H1 (cell line): ENCODE data around the gene RTP1. TPM values are rescaled to one million over a fixed set of nuclear protein-coding genes. Genes with fewer than 3 reads are reported as not detected.

Experiments used
- CTCF ChIA-PET: fragments of 300-600 bp; sonication (Branson Sonifier 250); formaldehyde crosslinking; loops from one replicate; lab custom pipeline; 2021; ENCODE audit not compliant: partially characterized antibody; lab: Charles Lee
- POLR2A ChIA-PET: fragments of 300-600 bp; sonication (Branson Sonifier 250); formaldehyde crosslinking; loops from one replicate; lab custom pipeline; 2021; ENCODE audit warnings: inconsistent platforms; ENCODE audit not compliant: partially characterized antibody; lab: Charles Lee
- DNase-seq, 2 experiments: peaks; one replicate each; pipeline versions ENCODE4 v3.0.0 to v3.0.0-alpha.2; 2010 to 2022; ENCODE audit warnings: low spot score in 2 of 2, low read depth in 1 of 2, mixed read lengths in 1 of 2
- FAIRE-seq: peaks from 2 replicates; lab custom pipeline; 2011; peaks lifted over from hg19 to GRCh38; lab: Jason Lieb, UNC
- H2AFZ ChIP-seq: 2 replicates; pipeline ENCODE4 v1.8.1; 2012; ENCODE audit warnings: low read length, inconsistent platforms
- H2AK5ac ChIP-seq: 2 replicates; pipeline ENCODE4 v1.6.1; 2013; ENCODE audit warnings: low read depth, low read length
- H2BK120ac ChIP-seq: replicated peaks from 2 replicates; pipeline ENCODE3; 2013; ENCODE audit warnings: low read depth, low read length, inconsistent platforms
- H2BK12ac ChIP-seq: 2 replicates; pipeline ENCODE4 v1.6.1; 2013; ENCODE audit warnings: low read depth, low read length
- H2BK15ac ChIP-seq: 2 replicates; pipeline ENCODE4 v1.6.1; 2013; ENCODE audit warnings: low read length
- H2BK20ac ChIP-seq: 2 replicates; pipeline ENCODE4 v1.6.1; 2013; ENCODE audit warnings: low read length
- H2BK5ac ChIP-seq: 2 replicates; pipeline ENCODE4 v1.6.1; 2013; ENCODE audit warnings: low read depth, low read length
- H3K14ac ChIP-seq: 2 replicates; pipeline ENCODE4 v1.6.1; 2013; ENCODE audit warnings: inconsistent platforms; ENCODE audit not compliant: insufficient read length
- H3K18ac ChIP-seq: 2 replicates; pipeline ENCODE4 v1.6.1; 2013; ENCODE audit warnings: low read length; ENCODE audit errors: extremely low read depth
- H3K23ac ChIP-seq: 2 replicates; pipeline ENCODE4 v1.6.1; 2013; ENCODE audit warnings: inconsistent platforms; ENCODE audit not compliant: insufficient read length
- H3K23me2 ChIP-seq: 2 replicates; pipeline ENCODE4 v1.6.1; 2013; ENCODE audit warnings: low read depth, low read length
- H3K27ac ChIP-seq: 2 replicates; pipeline ENCODE4 v1.6.1; 2011; ENCODE audit warnings: low read depth, low read length, inconsistent platforms
- H3K27me3 ChIP-seq, 4 experiments: replicated peaks in 1 of 4; 1 replicate in 1 of 4; 2 replicates in 3 of 4; pipeline versions ENCODE4 v1.6.1 to v1.8.1; 2011 to 2013; ENCODE audit warnings: low read length in 3 of 4, mild to moderate bottlenecking in 3 of 4, inconsistent platforms in 2 of 4, mixed read lengths in 2 of 4, moderate library complexity in 1 of 4; ENCODE audit not compliant: control insufficient read depth in 3 of 4, insufficient read depth in 3 of 4; ENCODE audit errors: extremely low read depth in 1 of 4
- H3K36me3 ChIP-seq, 4 experiments: 2 replicates each; pipeline versions ENCODE4 v1.6.1 to v1.8.1; 2011 to 2013; ENCODE audit warnings: mild to moderate bottlenecking in 4 of 4, low read length in 3 of 4, moderate library complexity in 2 of 4, control low read depth in 1 of 4, inconsistent platforms in 1 of 4; ENCODE audit not compliant: insufficient read depth in 4 of 4, control insufficient read depth in 2 of 4
- H3K4ac ChIP-seq: replicated peaks from 2 replicates; pipeline ENCODE3; 2013; ENCODE audit warnings: low read length, low read depth, mixed read lengths, inconsistent platforms; ENCODE audit not compliant: insufficient read length
- H3K4me1 ChIP-seq, 4 experiments: replicated peaks in 1 of 4; 1 replicate in 1 of 4; 2 replicates in 3 of 4; pipeline versions ENCODE4 v1.6.1 to v1.8.1; 2011 to 2013; ENCODE audit warnings: low read length in 3 of 4, inconsistent platforms in 2 of 4, mixed read lengths in 1 of 4; ENCODE audit not compliant: insufficient read depth in 4 of 4, control insufficient read depth in 3 of 4
- H3K4me2 ChIP-seq, 2 experiments: 2 replicates each; pipeline versions ENCODE4 v1.6.1 to v1.8.1; 2011 to 2013; ENCODE audit warnings: low read depth in 2 of 2, low read length in 2 of 2, control low read depth in 1 of 2, inconsistent platforms in 1 of 2, mild to moderate bottlenecking in 1 of 2; ENCODE audit not compliant: insufficient read depth in 1 of 2
- H3K4me3 ChIP-seq, 4 experiments: fragments of 200-600, 300-600 bp in 1 of 4; sonication (generic), shearing (Covaris generic), sonication (Bioruptor Twin) in 1 of 4; 2 replicates each; pipeline versions ENCODE4 v1.5.1 to v1.8.1; 2011 to 2016; ENCODE audit warnings: low read length in 4 of 4, low read depth in 3 of 4, control low read depth in 2 of 4, inconsistent platforms in 2 of 4, mild to moderate bottlenecking in 2 of 4, mixed read lengths in 1 of 4, moderate library complexity in 1 of 4; ENCODE audit not compliant: insufficient read depth in 2 of 4; ENCODE audit errors: extremely low read depth in 1 of 4
- H3K56ac ChIP-seq: replicated peaks from 2 replicates; pipeline ENCODE3; 2013; ENCODE audit warnings: low read depth, mild to moderate bottlenecking, mixed read lengths, low read length, inconsistent platforms; ENCODE audit not compliant: insufficient read length
- H3K79me1 ChIP-seq: 2 replicates; pipeline ENCODE4 v1.6.1; 2013; ENCODE audit warnings: low read depth, low read length, control low read depth
- H3K79me2 ChIP-seq, 2 experiments: 2 replicates each; pipeline versions ENCODE4 v1.6.1 to v1.8.1; 2012 to 2013; ENCODE audit warnings: low read length in 2 of 2, mild to moderate bottlenecking in 2 of 2, inconsistent platforms in 1 of 2; ENCODE audit not compliant: insufficient read depth in 2 of 2, control insufficient read depth in 1 of 2
- H3K9ac ChIP-seq, 4 experiments: replicated peaks in 1 of 4; 1 replicate in 1 of 4; 2 replicates in 3 of 4; pipeline versions ENCODE4 v1.6.1 to v1.8.1; 2011 to 2013; ENCODE audit warnings: low read depth in 3 of 4, low read length in 3 of 4, control low read depth in 2 of 4, mild to moderate bottlenecking in 2 of 4, moderate library complexity in 2 of 4, inconsistent platforms in 1 of 4; ENCODE audit errors: extremely low read depth in 1 of 4
- H3K9me3 ChIP-seq, 2 experiments: 2 replicates each; pipeline versions ENCODE4 v1.6.1 to v1.8.1; 2012 to 2013; ENCODE audit warnings: mild to moderate bottlenecking in 2 of 2, moderate library complexity in 2 of 2, control low read depth in 1 of 2, inconsistent platforms in 1 of 2, low read depth in 1 of 2, low read length in 1 of 2, mixed read lengths in 1 of 2; ENCODE audit not compliant: insufficient read depth in 2 of 2
- H4K20me1 ChIP-seq, 2 experiments: replicated peaks in 1 of 2; 2 replicates each; pipeline versions ENCODE3 to v1.8.1; 2011 to 2013; ENCODE audit warnings: inconsistent platforms in 2 of 2, low read length in 2 of 2, mild to moderate bottlenecking in 1 of 2; ENCODE audit not compliant: insufficient read depth in 2 of 2, control insufficient read depth in 1 of 2
- H4K5ac ChIP-seq: 2 replicates; pipeline ENCODE4 v1.6.1; 2013; ENCODE audit warnings: low read length, low read depth, mixed read lengths, inconsistent platforms; ENCODE audit not compliant: insufficient read length
- H4K8ac ChIP-seq: 2 replicates; pipeline ENCODE4 v1.8.0; 2013; ENCODE audit warnings: mild to moderate bottlenecking, moderate library complexity, low read length, inconsistent platforms; ENCODE audit not compliant: insufficient read depth; ENCODE audit errors: extremely low read depth
- H4K91ac ChIP-seq: replicated peaks from 2 replicates; pipeline ENCODE3; 2013; ENCODE audit warnings: low read length, mixed read lengths, inconsistent platforms; ENCODE audit not compliant: insufficient read length
- TCF12 ChIP-seq: IDR thresholded peaks from 2 replicates; pipeline ENCODE4 v1.6.1; 2011; ENCODE audit warnings: low read depth, mild to moderate bottlenecking, low read length
- WGBS, 2 experiments: shearing (Covaris generic) in 1 of 2; methylation state at CpG; one replicate each; pipeline versions ENCODE4 v1.1.6 to v1.1.7; 2013 to 2015; ENCODE audit warnings: low lambda C conversion rate in 2 of 2, mixed read lengths in 2 of 2, inconsistent platforms in 1 of 2, low coverage in 1 of 2, missing lambda C conversion rate in 1 of 2; ENCODE audit not compliant: insufficient replicate concordance in 2 of 2, insufficient coverage in 1 of 2, insufficient read length in 1 of 2; ENCODE audit errors: extremely low coverage in 1 of 2, missing lambda C conversion rate in 1 of 2; 5-methylcytosine and 5-hydroxymethylcytosine counted together
- polyA plus RNA-seq, 7 experiments: library from polyadenylated mRNA; depleted of rRNA in 3 of 7; stranded (reverse) in 5 of 7; unstranded in 2 of 7; fragments of >200 nt in 5 of 7; fragments of 200-250 nt in 2 of 7; gene quantifications; 1 replicate in 5 of 7; 2 replicates in 1 of 7; 4 replicates in 1 of 7; pipeline versions ENCODE4 v1.2.1 to v1.2.3, GENCODE V29; 2011 to 2013; ENCODE audit warnings: missing spikeins in 2 of 7, mixed read lengths in 2 of 7
- total RNA-seq: library from RNA; stranded (reverse); fragmentation: NEBNext Ultra II Directional; extraction: Animal tissue kit (Norgen Biotek cat#: 25700); gene quantifications from 2 replicates; pipeline ENCODE4 v1.2.1, GENCODE V29; 2021

The RTP1 gene
- total and polyA plus RNA-seq, 2 of the 8 experiments (the other 6 are each of a cell fraction or from before 2014, with no cell fraction given), result 2.9 to 3.0 TPM

GRCh38 chr3:187222801-187223200 lies 25.5 kb downstream of the RTP1 start:
- Histone ChIP-seq H2BK5ac (no peak overlapping the region), H3K4me3 (no peak overlapping the region), H3K79me1 (no peaks in the 10 kb centered on the region), H4K91ac (no peak overlapping the region), H3K27me3 (no peaks in the 10 kb centered on the region), H3K27ac (no peak overlapping the region), H3K9me3 (no peaks in the 10 kb centered on the region), H4K8ac (no peak overlapping the region), H2BK20ac (no peak overlapping the region), H3K4me1 (peaks cover 0 to 4% (median 1%) of the 10 kb centered on the region in 4 experiments; a peak in 3 of 7 replicates), H3K23me2 (no peaks in the 10 kb centered on the region)
- CTCF ChIA-PET, result interaction anchor here (0.6 to 15.7 kb wide), 14 partner anchors 10 to 709 kb away, joined by 3 to 236 read pairs (median 4); no protein-coding TSS in a partner anchor
- DNase-seq, result no peak
- WGBS, 2 experiments, result 88% methylated on average over 4 of the region's 4 CpGs; no CpG with 5 or more reads in 1 of the 2 experiments
- TF ChIP-seq TCF12, result no peak
- TF ChIP-seq, all 59 proteins: peak for 0
- no peak overlapping the region for H2BK15ac ChIP-seq
- H3K9ac ChIP-seq, result no peak overlapping the region; a peak in 1 of 7 replicates
- H2AFZ ChIP-seq, result no peak overlapping the region
- no peak overlapping the region for H3K4ac ChIP-seq
- H2BK12ac ChIP-seq, result no peak overlapping the region
- no peak overlapping the region for H3K18ac ChIP-seq
- H3K14ac ChIP-seq, result no peak overlapping the region
- H3K56ac ChIP-seq, result no peak overlapping the region
- no peaks in the 10 kb centered on the region for H4K20me1 ChIP-seq
- no peaks in the 10 kb centered on the region for H3K36me3 ChIP-seq
- H4K5ac ChIP-seq, result no peak overlapping the region
- POLR2A ChIA-PET, result interaction anchor here (1.1 kb wide), 1 partner anchor 68 kb away, joined by 3 read pairs; the partner anchor contains the start of gene MASP1
- no peak overlapping the region for H3K4me2 ChIP-seq
- FAIRE-seq, result no peak
- no peak overlapping the region for H2BK120ac ChIP-seq
- no peaks in the 10 kb centered on the region for H3K79me2 ChIP-seq
- H2AK5ac ChIP-seq, result no peak overlapping the region
- no peak overlapping the region for H3K23ac ChIP-seq
